Measurements from ENCODE around the gene PCSK2.

Gene PCSK2

GRCh38 chr20:17372806-17373440, 146.1 kb downstream of the PCSK2 start:
- Histone ChIP-seq H3K27ac (ENCODE audit: low read depth, low read length) (no peak overlapping the region), H2BK5ac (ENCODE audit: low read depth, low read length, poor library complexity) (no peak overlapping the region), H2AFZ (ENCODE audit: insufficient read depth, low read length, poor library complexity) (no peak overlapping the region), H3K9ac (ENCODE audit: low read length) (no peak overlapping the region), H3K36me3 (ENCODE audit: control insufficient read depth in 1 of 2, insufficient read depth in 2 of 2, low read length in 2 of 2) (no peaks in the 10 kb centered on the region), H3K27me3 (ENCODE audit: insufficient read depth, low read length) (no peaks in the 10 kb centered on the region), H3K4ac (ENCODE audit: low read depth, low read length) (no peak overlapping the region), H3K79me1 (ENCODE audit: low read length) (no peaks in the 10 kb centered on the region), H4K12ac (ENCODE audit: low read depth, low read length) (no peak overlapping the region), H4K8ac (ENCODE audit: low read depth, low read length) (no peak overlapping the region), H3K4me1 (ENCODE audit: control insufficient read depth in 1 of 2, insufficient read depth in 2 of 2, low read length in 2 of 2) (no peaks in the 10 kb centered on the region), H3K79me2 (ENCODE audit: control insufficient read depth, insufficient read depth, low read length, poor library complexity) (no peaks in the 10 kb centered on the region), H3K4me2 (ENCODE audit: low read length) (no peak overlapping the region), H3K14ac (ENCODE audit: low read length) (no peak overlapping the region), H2BK12ac (ENCODE audit: low read length) (no peak overlapping the region), H3K4me3 (ENCODE audit: low read depth, low read length) (no peak overlapping the region), H3K23ac (ENCODE audit: low read length) (no peak overlapping the region), H2BK120ac (ENCODE audit: insufficient read depth, low read length, poor library complexity) (no peak overlapping the region), H2AK5ac (ENCODE audit: low read length) (no peak overlapping the region), H3K9me3 (ENCODE audit: insufficient read depth, low read depth, low read length) (no peaks in the 10 kb centered on the region), H4K91ac (ENCODE audit: low read depth, low read length) (no peak overlapping the region), H3K18ac (ENCODE audit: low read length) (no peak overlapping the region)
- no peak for DNase-seq
- no CpG with 5 or more reads among the region's 6 CpGs for WGBS (ENCODE audit: extremely low coverage, insufficient coverage, insufficient read length)

DNA sequence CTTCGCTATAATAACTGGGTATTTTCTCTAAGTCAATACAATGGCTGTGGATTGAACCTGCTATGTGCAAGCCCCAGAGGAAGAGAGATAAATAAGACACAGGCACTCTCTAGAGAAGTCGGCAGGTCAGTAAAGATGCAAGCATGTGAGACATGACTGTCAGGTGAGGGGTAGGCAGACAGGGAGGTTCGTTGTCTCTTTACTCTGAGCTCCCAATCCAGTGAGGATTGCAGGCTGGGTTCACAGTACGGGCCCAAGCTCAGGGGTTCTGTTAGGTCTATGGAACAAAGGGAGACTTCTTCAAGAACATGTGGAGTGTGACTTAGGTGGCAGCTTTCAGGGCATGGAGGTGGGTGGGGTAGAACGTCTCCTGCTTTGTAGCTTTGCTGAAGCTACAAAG, 147.2 kb downstream of the PCSK2 start:
- H3K79me1 ChIP-seq (ENCODE audit: low read length) = no peaks in the 10 kb centered on the region
- H2BK5ac ChIP-seq (ENCODE audit: low read depth, low read length, poor library complexity) = no peak overlapping the region
- no peak overlapping the region for H4K8ac ChIP-seq (ENCODE audit: low read depth, low read length)
- no peak overlapping the region for H3K4ac ChIP-seq (ENCODE audit: low read depth, low read length)
- H3K18ac ChIP-seq (ENCODE audit: low read length) = no peak overlapping the region
- H3K79me2 ChIP-seq (ENCODE audit: control insufficient read depth, insufficient read depth, low read length, poor library complexity) = no peaks in the 10 kb centered on the region
- H2BK12ac ChIP-seq (ENCODE audit: low read length) = no peak overlapping the region
- no peak overlapping the region for H3K4me3 ChIP-seq (ENCODE audit: low read depth, low read length)
- no peak overlapping the region for H3K23ac ChIP-seq (ENCODE audit: low read length)
- no peaks in the 10 kb centered on the region for H3K4me1 ChIP-seq (ENCODE audit: control insufficient read depth in 1 of 2, insufficient read depth in 2 of 2, low read length in 2 of 2)
- H3K9ac ChIP-seq (ENCODE audit: low read length) = no peak overlapping the region
- no peaks in the 10 kb centered on the region for H3K27me3 ChIP-seq (ENCODE audit: insufficient read depth, low read length)
- no peak overlapping the region for H2BK120ac ChIP-seq (ENCODE audit: insufficient read depth, low read length, poor library complexity)
- peaks cover 1% of the 10 kb centered on the region for H3K9me3 ChIP-seq (ENCODE audit: insufficient read depth, low read depth, low read length)
- H2AK5ac ChIP-seq (ENCODE audit: low read length) = no peak overlapping the region
- no peak overlapping the region for H2AFZ ChIP-seq (ENCODE audit: insufficient read depth, low read length, poor library complexity)
- no peak for DNase-seq
- H3K14ac ChIP-seq (ENCODE audit: low read length) = no peak overlapping the region
- no peak overlapping the region for H4K91ac ChIP-seq (ENCODE audit: low read depth, low read length)
- H3K4me2 ChIP-seq (ENCODE audit: low read length) = no peak overlapping the region
- WGBS (ENCODE audit: extremely low coverage, insufficient coverage, insufficient read length) = no CpG with 5 or more reads among the region's 5 CpGs
- H3K36me3 ChIP-seq (ENCODE audit: control insufficient read depth in 1 of 2, insufficient read depth in 2 of 2, low read length in 2 of 2) = no peaks in the 10 kb centered on the region
- H4K12ac ChIP-seq (ENCODE audit: low read depth, low read length) = no peak overlapping the region
- H3K27ac ChIP-seq (ENCODE audit: low read depth, low read length) = no peak overlapping the region

GRCh38 chr20:17376031-17376430, 149.2 kb downstream of the PCSK2 start:
- Histone ChIP-seq H3K9ac (ENCODE audit: low read length) (no peak overlapping the region), H2AFZ (ENCODE audit: insufficient read depth, low read length, poor library complexity) (no peak overlapping the region), H3K27ac (ENCODE audit: low read depth, low read length) (no peak overlapping the region), H3K27me3 (ENCODE audit: insufficient read depth, low read length) (no peaks in the 10 kb centered on the region), H2AK5ac (ENCODE audit: low read length) (no peak overlapping the region), H3K4me1 (ENCODE audit: control insufficient read depth in 1 of 2, insufficient read depth in 2 of 2, low read length in 2 of 2) (no peaks in the 10 kb centered on the region), H3K9me3 (ENCODE audit: insufficient read depth, low read depth, low read length) (peaks cover 2% of the 10 kb centered on the region), H3K23ac (ENCODE audit: low read length) (no peak overlapping the region), H4K12ac (ENCODE audit: low read depth, low read length) (no peak overlapping the region), H3K4ac (ENCODE audit: low read depth, low read length) (no peak overlapping the region), H3K79me2 (ENCODE audit: control insufficient read depth, insufficient read depth, low read length, poor library complexity) (no peaks in the 10 kb centered on the region), H3K4me2 (ENCODE audit: low read length) (no peak overlapping the region), H2BK12ac (ENCODE audit: low read length) (no peak overlapping the region), H3K4me3 (ENCODE audit: low read depth, low read length) (no peak overlapping the region), H2BK5ac (ENCODE audit: low read depth, low read length, poor library complexity) (no peak overlapping the region), H3K36me3 (ENCODE audit: control insufficient read depth in 1 of 2, insufficient read depth in 2 of 2, low read length in 2 of 2) (no peaks in the 10 kb centered on the region), H2BK120ac (ENCODE audit: insufficient read depth, low read length, poor library complexity) (no peak overlapping the region), H3K79me1 (ENCODE audit: low read length) (no peaks in the 10 kb centered on the region), H4K8ac (ENCODE audit: low read depth, low read length) (no peak overlapping the region), H3K18ac (ENCODE audit: low read length) (no peak overlapping the region), H4K91ac (ENCODE audit: low read depth, low read length) (no peak overlapping the region), H3K14ac (ENCODE audit: low read length) (no peak overlapping the region)
- WGBS (ENCODE audit: extremely low coverage, insufficient coverage, insufficient read length) = no CpG with 5 or more reads among the region's 5 CpGs
- no peak for DNase-seq

DNA sequence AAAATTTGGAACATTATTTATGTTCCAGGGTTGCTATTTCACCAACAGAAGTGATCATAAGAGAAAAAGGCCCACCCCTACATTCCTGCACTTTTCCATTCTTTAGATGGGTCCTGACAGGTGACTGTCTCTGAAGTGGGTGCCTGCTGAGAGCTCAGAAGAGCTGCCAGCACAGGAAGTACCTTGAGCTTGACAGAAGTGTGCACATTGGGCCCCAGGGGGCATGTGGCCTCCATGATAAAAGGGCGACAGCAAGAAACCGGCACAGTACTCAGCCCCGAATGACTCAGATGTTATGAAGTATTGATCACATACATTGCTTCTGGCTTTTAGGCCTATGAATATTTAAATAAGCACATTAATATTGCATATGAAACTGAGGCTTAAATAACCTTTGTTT, 150.4 kb downstream of the PCSK2 start:
- no peak overlapping the region for H3K4ac ChIP-seq (ENCODE audit: low read depth, low read length)
- no peak overlapping the region for H3K23ac ChIP-seq (ENCODE audit: low read length)
- no peak overlapping the region for H2BK120ac ChIP-seq (ENCODE audit: insufficient read depth, low read length, poor library complexity)
- H3K27me3 ChIP-seq (ENCODE audit: insufficient read depth, low read length) = no peaks in the 10 kb centered on the region
- no peak overlapping the region for H2AK5ac ChIP-seq (ENCODE audit: low read length)
- no peak overlapping the region for H3K9ac ChIP-seq (ENCODE audit: low read length)
- H2BK5ac ChIP-seq (ENCODE audit: low read depth, low read length, poor library complexity) = no peak overlapping the region
- H3K4me3 ChIP-seq (ENCODE audit: low read depth, low read length) = no peak overlapping the region
- no peak overlapping the region for H4K12ac ChIP-seq (ENCODE audit: low read depth, low read length)
- H3K36me3 ChIP-seq (ENCODE audit: control insufficient read depth in 1 of 2, insufficient read depth in 2 of 2, low read length in 2 of 2) = no peaks in the 10 kb centered on the region
- H3K14ac ChIP-seq (ENCODE audit: low read length) = no peak overlapping the region
- no peak overlapping the region for H3K4me2 ChIP-seq (ENCODE audit: low read length)
- no peak overlapping the region for H4K91ac ChIP-seq (ENCODE audit: low read depth, low read length)
- DNase-seq = no peak
- no CpG with 5 or more reads among the region's 3 CpGs for WGBS (ENCODE audit: extremely low coverage, insufficient coverage, insufficient read length)
- H3K27ac ChIP-seq (ENCODE audit: low read depth, low read length) = no peak overlapping the region
- no peaks in the 10 kb centered on the region for H3K79me1 ChIP-seq (ENCODE audit: low read length)
- no peaks in the 10 kb centered on the region for H3K4me1 ChIP-seq (ENCODE audit: control insufficient read depth in 1 of 2, insufficient read depth in 2 of 2, low read length in 2 of 2)
- no peak overlapping the region for H2AFZ ChIP-seq (ENCODE audit: insufficient read depth, low read length, poor library complexity)
- no peak overlapping the region for H3K18ac ChIP-seq (ENCODE audit: low read length)
- no peak overlapping the region for H4K8ac ChIP-seq (ENCODE audit: low read depth, low read length)
- no peaks in the 10 kb centered on the region for H3K79me2 ChIP-seq (ENCODE audit: control insufficient read depth, insufficient read depth, low read length, poor library complexity)
- H2BK12ac ChIP-seq (ENCODE audit: low read length) = no peak overlapping the region
- peaks cover 2% of the 10 kb centered on the region for H3K9me3 ChIP-seq (ENCODE audit: insufficient read depth, low read depth, low read length)
